IPS-18a (cell line): ENCODE results near the gene CDKAL1.

Experiments
- H3K27ac ChIP-seq: one replicate; pipeline ENCODE4 v1.5.1; 2013; ENCODE audit warnings: low read length
- H3K27me3 ChIP-seq: one replicate; pipeline ENCODE4 v1.6.1; 2013; ENCODE audit warnings: mild to moderate bottlenecking, low read length; ENCODE audit not compliant: control insufficient read depth, insufficient read depth
- H3K36me3 ChIP-seq: one replicate; pipeline ENCODE4 v1.6.1; 2013; ENCODE audit warnings: low read depth, low read length; ENCODE audit not compliant: control insufficient read depth
- H3K4me1 ChIP-seq: one replicate; pipeline ENCODE4 v1.6.1; 2013; ENCODE audit warnings: low read depth, low read length; ENCODE audit not compliant: control insufficient read depth
- H3K4me3 ChIP-seq: one replicate; pipeline ENCODE4 v1.5.1; 2013; ENCODE audit warnings: low read length
- H3K9ac ChIP-seq: one replicate; pipeline ENCODE4 v1.6.1; 2013; ENCODE audit warnings: mild to moderate bottlenecking, low read length, moderate library complexity
- H3K9me3 ChIP-seq: one replicate; pipeline ENCODE4 v1.6.1; 2013; ENCODE audit warnings: low read depth, low read length; ENCODE audit not compliant: control insufficient read depth

The CDKAL1 gene

GRCh38 chr6:20763296-20763695 is 229.0 kb downstream of the CDKAL1 start:
- H3K27me3 ChIP-seq: no peaks in the 10 kb centered on the region
- H3K9ac ChIP-seq: no peak overlapping the region
- no peak overlapping the region for H3K4me3 ChIP-seq
- H3K9me3 ChIP-seq: no peaks in the 10 kb centered on the region
- peaks cover 3% of the 10 kb centered on the region for H3K4me1 ChIP-seq
- no peak overlapping the region for H3K27ac ChIP-seq
- no peaks in the 10 kb centered on the region for H3K36me3 ChIP-seq

GRCh38 chr6:20769631-20770030 is 235.4 kb downstream of the CDKAL1 start:
- H3K9ac ChIP-seq: no peak overlapping the region
- H3K9me3 ChIP-seq: no peaks in the 10 kb centered on the region
- peaks cover 14% of the 10 kb centered on the region for H3K4me1 ChIP-seq
- no peak overlapping the region for H3K27ac ChIP-seq
- no peaks in the 10 kb centered on the region for H3K36me3 ChIP-seq
- H3K27me3 ChIP-seq: no peaks in the 10 kb centered on the region
- no peak overlapping the region for H3K4me3 ChIP-seq

- Histone ChIP-seq H3K9ac (no peak overlapping the region), H3K27me3 (no peaks in the 10 kb centered on the region)
Measured at GRCh38 chr6:20770773-20771172, 236.5 kb downstream of the CDKAL1 start.

GRCh38 chr6:20771409-20771808 is 237.2 kb downstream of the CDKAL1 start:
- Histone ChIP-seq H3K36me3 (no peaks in the 10 kb centered on the region), H3K4me3 (peak overlapping the region; percentile 16), H3K27ac (no peak overlapping the region), H3K9me3 (no peaks in the 10 kb centered on the region), H3K4me1 (peaks cover 14% of the 10 kb centered on the region), H3K27me3 (no peaks in the 10 kb centered on the region), H3K9ac (no peak overlapping the region)

More at GRCh38 chr6:20770773-20771172, 236.5 kb downstream of the CDKAL1 start:
- Histone ChIP-seq H3K4me3 (no peak overlapping the region), H3K27ac (no peak overlapping the region), H3K9me3 (no peaks in the 10 kb centered on the region), H3K36me3 (no peaks in the 10 kb centered on the region), H3K4me1 (peaks cover 14% of the 10 kb centered on the region)

- Histone ChIP-seq H3K27me3 (no peaks in the 10 kb centered on the region), H3K4me3 (no peak overlapping the region), H3K4me1 (peaks cover 14% of the 10 kb centered on the region), H3K9me3 (no peaks in the 10 kb centered on the region), H3K36me3 (no peaks in the 10 kb centered on the region), H3K9ac (no peak overlapping the region), H3K27ac (no peak overlapping the region)
Measured at GRCh38 chr6:20773822-20774221, 239.6 kb downstream of the CDKAL1 start.

GRCh38 chr6:20775981-20776380 is 241.7 kb downstream of the CDKAL1 start:
- no peaks in the 10 kb centered on the region for H3K36me3 ChIP-seq
- no peak overlapping the region for H3K27ac ChIP-seq
- H3K4me1 ChIP-seq: peaks cover 9% of the 10 kb centered on the region
- no peak overlapping the region for H3K4me3 ChIP-seq
- H3K9ac ChIP-seq: no peak overlapping the region
- H3K9me3 ChIP-seq: no peaks in the 10 kb centered on the region
- no peaks in the 10 kb centered on the region for H3K27me3 ChIP-seq

GRCh38 chr6:20777801-20778200 is 243.5 kb downstream of the CDKAL1 start:
- no peak overlapping the region for H3K9ac ChIP-seq
- H3K4me1 ChIP-seq: no peaks in the 10 kb centered on the region

GRCh38 chr6:20778459-20778858 is 244.2 kb downstream of the CDKAL1 start:
- no peaks in the 10 kb centered on the region for H3K36me3 ChIP-seq
- no peaks in the 10 kb centered on the region for H3K27me3 ChIP-seq
- no peaks in the 10 kb centered on the region for H3K9me3 ChIP-seq
- no peaks in the 10 kb centered on the region for H3K4me1 ChIP-seq
- H3K9ac ChIP-seq: no peak overlapping the region
- no peak overlapping the region for H3K27ac ChIP-seq
- no peak overlapping the region for H3K4me3 ChIP-seq

More at GRCh38 chr6:20777801-20778200, 243.5 kb downstream of the CDKAL1 start:
- Histone ChIP-seq H3K36me3 (no peaks in the 10 kb centered on the region), H3K27me3 (no peaks in the 10 kb centered on the region), H3K9me3 (no peaks in the 10 kb centered on the region), H3K27ac (no peak overlapping the region), H3K4me3 (no peak overlapping the region)

- H3K4me3 ChIP-seq: no peak overlapping the region
- H3K9me3 ChIP-seq: no peaks in the 10 kb centered on the region
- no peak overlapping the region for H3K9ac ChIP-seq
- no peak overlapping the region for H3K27ac ChIP-seq
- no peaks in the 10 kb centered on the region for H3K36me3 ChIP-seq
- H3K27me3 ChIP-seq: no peaks in the 10 kb centered on the region
- no peaks in the 10 kb centered on the region for H3K4me1 ChIP-seq
Measured at GRCh38 chr6:20778912-20779311, 244.7 kb downstream of the CDKAL1 start.

- no peak overlapping the region for H3K4me3 ChIP-seq
- H3K27me3 ChIP-seq: no peaks in the 10 kb centered on the region
- no peaks in the 10 kb centered on the region for H3K36me3 ChIP-seq
- no peak overlapping the region for H3K27ac ChIP-seq
- no peaks in the 10 kb centered on the region for H3K9me3 ChIP-seq
- H3K9ac ChIP-seq: no peak overlapping the region
- no peaks in the 10 kb centered on the region for H3K4me1 ChIP-seq
Measured at GRCh38 chr6:20789162-20789561, 254.9 kb downstream of the CDKAL1 start.

- Histone ChIP-seq H3K4me1 (no peaks in the 10 kb centered on the region), H3K27ac (no peak overlapping the region), H3K4me3 (no peak overlapping the region), H3K9me3 (no peaks in the 10 kb centered on the region), H3K27me3 (no peaks in the 10 kb centered on the region), H3K9ac (no peak overlapping the region), H3K36me3 (no peaks in the 10 kb centered on the region)
Measured at GRCh38 chr6:20790032-20790791, 256.0 kb downstream of the CDKAL1 start.

- Histone ChIP-seq H3K4me1 (no peaks in the 10 kb centered on the region), H3K9me3 (no peaks in the 10 kb centered on the region), H3K4me3 (no peak overlapping the region), H3K9ac (no peak overlapping the region), H3K27me3 (no peaks in the 10 kb centered on the region), H3K36me3 (no peaks in the 10 kb centered on the region), H3K27ac (no peak overlapping the region)
Measured at GRCh38 chr6:20791074-20791473, 256.8 kb downstream of the CDKAL1 start.
